Superior temporal gyrus (tissue), 1 donor: Measurements from ENCODE around the gene CCNY.

Source experiments
- DNase-seq: peaks from one replicate; pipeline ENCODE4 v3.0.0-alpha.2; 2016; ENCODE audit errors: extremely low spot score

CCNY gene

GRCh38 chr10:35554461-35555056 is 218.2 kb downstream of the CCNY start:
- no peak for DNase-seq

- DNase-seq: no peak
These were observed 219.9 kb downstream of the CCNY start for GRCh38 chr10:35555962-35556930.

GRCh38 chr10:35558276-35558675 is 222.0 kb downstream of the CCNY start:
- peak; percentile 2 for DNase-seq

- DNase-seq: peak; percentile 12
These were observed 223.1 kb downstream of the CCNY start for GRCh38 chr10:35559416-35559815.

- peak; percentile 75 for DNase-seq
These were observed 225.4 kb downstream of the CCNY start for GRCh38 chr10:35561715-35562114.

GRCh38 chr10:35562427-35562826 is 226.1 kb downstream of the CCNY start:
- no peak for DNase-seq

GRCh38 chr10:35563261-35563891 is 227.1 kb downstream of the CCNY start:
- DNase-seq: peak; percentile 80

- DNase-seq: peak; percentile 25
These were observed 228.1 kb downstream of the CCNY start for GRCh38 chr10:35564341-35564968.

GRCh38 chr10:35565602-35566081 is 229.3 kb downstream of the CCNY start:
- peak; percentile 79 for DNase-seq

GRCh38 chr10:35567951-35568350 is 231.6 kb downstream of the CCNY start:
- peak; percentile 9 for DNase-seq

GRCh38 chr10:35568483-35569015 is 232.2 kb downstream of the CCNY start:
- DNase-seq: no peak

GRCh38 chr10:35569111-35569707 is 232.9 kb downstream of the CCNY start:
- peak; percentile 12 for DNase-seq

- DNase-seq: no peak
These were observed 233.5 kb downstream of the CCNY start for GRCh38 chr10:35569836-35570235.

- no peak for DNase-seq
These were observed 234.1 kb downstream of the CCNY start for GRCh38 chr10:35570397-35570796.

GRCh38 chr10:35572583-35572982 is 236.3 kb downstream of the CCNY start:
- no peak for DNase-seq

GRCh38 chr10:35573796-35574195 is 237.5 kb downstream of the CCNY start:
- no peak for DNase-seq

GRCh38 chr10:35574924-35575352 is 238.6 kb downstream of the CCNY start:
- no peak for DNase-seq

GRCh38 chr10:35575640-35576039 is 239.3 kb downstream of the CCNY start:
- DNase-seq: no peak

- no peak for DNase-seq
These were observed 240.4 kb downstream of the CCNY start for GRCh38 chr10:35576730-35577129.

GRCh38 chr10:35577926-35578617 is 241.8 kb downstream of the CCNY start:
- DNase-seq: no peak

- DNase-seq: no peak
These were observed 242.3 kb downstream of the CCNY start for GRCh38 chr10:35578618-35578956.
